ENCODE results near the gene DOCK4. TPM values are rescaled to one million over a fixed set of nuclear protein-coding genes. Genes with fewer than 3 reads are reported as not detected.
A peak's percentile ranks its signal among the peaks of the same experiment; 100 is the strongest.

The DOCK4 gene
- total and polyA plus RNA-seq, 2 donors from 2014 or later, result 3.2 to 38.9 TPM

- Histone ChIP-seq H3K4me3 (ENCODE audit: low read length in 3 of 3) (peak overlapping the region; percentile 87 to 93 (median 88)), H3K27ac (ENCODE audit: low read depth in 2 of 2, low read length in 2 of 2) (peak overlapping the region; percentile 34 to 53), H3K4me1 (ENCODE audit: control insufficient read depth in 2 of 3, insufficient read depth in 2 of 3, low read depth in 1 of 3, low read length in 3 of 3) (peaks cover 0 to 13% (median 10%) of the 10 kb centered on the region in 3 donors), H3K9me3 (ENCODE audit: control insufficient read depth in 2 of 3, insufficient read depth in 1 of 3, low read length in 3 of 3) (no peaks in the 10 kb centered on the region), H3K27me3 (ENCODE audit: control insufficient read depth, insufficient read depth, low read length) (no peaks in the 10 kb centered on the region), H3K36me3 (ENCODE audit: control insufficient read depth in 2 of 3, insufficient read depth in 3 of 3, low read length in 3 of 3) (no peaks in the 10 kb centered on the region), H3K9ac (ENCODE audit: low read length in 3 of 3) (peak overlapping the region; percentile 12 to 89 (median 77))
- FAIRE-seq, result no peak
- intact Hi-C loops (cut with DNase I), result no loop called here
- peak in 3 of 5 donors; percentile 32 to 57 (median 57) for DNase-seq
- TF ChIP-seq CTCF (IDR thresholded peaks at IDR 0.05; ENCODE audit: borderline replicate concordance, extremely low read depth, insufficient read depth), result no peak
These were observed 893 bp upstream of the DOCK4 start for GRCh38 chr7:112206991-112207592.

GRCh38 chr7:112205343-112206237 lies 609 bp downstream of the DOCK4 start:
- DNase-seq, result peak; percentile 77 to 87 (median 84)
- Histone ChIP-seq H3K4me1 (ENCODE audit: control insufficient read depth in 2 of 3, insufficient read depth in 2 of 3, low read depth in 1 of 3, low read length in 3 of 3) (peaks cover 0 to 6% (median under 1%) of the 10 kb centered on the region in 3 donors), H3K4me3 (ENCODE audit: low read length in 3 of 3) (peak overlapping the region; percentile 87 to 95 (median 93)), H3K27me3 (ENCODE audit: control insufficient read depth, insufficient read depth, low read length) (no peaks in the 10 kb centered on the region), H3K9me3 (ENCODE audit: control insufficient read depth in 2 of 3, insufficient read depth in 1 of 3, low read length in 3 of 3) (no peaks in the 10 kb centered on the region), H3K9ac (ENCODE audit: low read length in 3 of 3) (peak overlapping the region; percentile 74 to 88 (median 86)), H3K27ac (ENCODE audit: low read depth in 2 of 2, low read length in 2 of 2) (peak overlapping the region; percentile 73 to 88), H3K36me3 (ENCODE audit: control insufficient read depth in 2 of 3, insufficient read depth in 3 of 3, low read length in 3 of 3) (no peaks in the 10 kb centered on the region)
- intact Hi-C loops (cut with DNase I), result no loop called here
- no peak for TF ChIP-seq CTCF (IDR thresholded peaks at IDR 0.05; ENCODE audit: borderline replicate concordance, extremely low read depth, insufficient read depth)
- FAIRE-seq, result no peak

GRCh38 chr7:112204499-112205342 lies 1.5 kb downstream of the DOCK4 start:
- Histone ChIP-seq H3K36me3 (ENCODE audit: control insufficient read depth in 2 of 3, insufficient read depth in 3 of 3, low read length in 3 of 3) (no peaks in the 10 kb centered on the region), H3K27me3 (ENCODE audit: control insufficient read depth, insufficient read depth, low read length) (no peaks in the 10 kb centered on the region), H3K4me3 (ENCODE audit: low read length in 3 of 3) (peak overlapping the region; percentile 87 to 95 (median 93)), H3K27ac (ENCODE audit: low read depth in 2 of 2, low read length in 2 of 2) (peak overlapping the region; percentile 73 to 88), H3K9me3 (ENCODE audit: control insufficient read depth in 2 of 3, insufficient read depth in 1 of 3, low read length in 3 of 3) (no peaks in the 10 kb centered on the region), H3K9ac (ENCODE audit: low read length in 3 of 3) (peak overlapping the region; percentile 74 to 88 (median 86)), H3K4me1 (ENCODE audit: control insufficient read depth in 2 of 3, insufficient read depth in 2 of 3, low read depth in 1 of 3, low read length in 3 of 3) (peaks cover 0 to 6% (median 0%) of the 10 kb centered on the region in 3 donors)
- intact Hi-C loops (cut with DNase I), result no loop called here
- DNase-seq, result peak in 1 of 5 donors; percentile 63
- no peak for TF ChIP-seq CTCF (IDR thresholded peaks at IDR 0.05; ENCODE audit: borderline replicate concordance, extremely low read depth, insufficient read depth)
- no peak for FAIRE-seq

All from kidney (tissue), 14 donors.